Activated CD8-positive, alpha-beta memory T cell treated with anti-CD3 and anti-CD28 coated beads, Interleukin-2, amount 10 ng/mL, durations not matched to agents 7 days and 5 days (primary cell): ENCODE data around the gene HPCAL1. TPM values are rescaled to one million over a fixed set of nuclear protein-coding genes. Genes with fewer than 3 reads are reported as not detected.

Experiments
- ATAC-seq: fragments of 150-1000 bp; cut with Tn5 transposase; one replicate; pipeline ENCODE4 v1.10.0; 2021; ENCODE audit warnings: moderate library complexity
- CTCF ChIA-PET: fragments of 350-600 bp; sonication (Branson Sonifier 250); formaldehyde crosslinking; loops from one replicate; lab custom pipeline; 2021; ENCODE audit warnings: antibody characterized with exemption; lab: Charles Lee
- DNase-seq: peaks from one replicate; pipeline ENCODE4 v3.0.0-alpha.2; 2020
- H3K27ac Mint-ChIP-seq: one replicate; pipeline ENCODE4 v1.8.0; 2021; ENCODE audit warnings: mild to moderate bottlenecking, mixed read lengths
- H3K27me3 Mint-ChIP-seq: one replicate; pipeline ENCODE4 v1.8.0; 2021; ENCODE audit warnings: mixed read lengths
- H3K36me3 Mint-ChIP-seq: one replicate; pipeline ENCODE4 v1.8.0; 2021; ENCODE audit warnings: mild to moderate bottlenecking, mixed read lengths
- H3K4me1 Mint-ChIP-seq: one replicate; pipeline ENCODE4 v1.8.0; 2021; ENCODE audit warnings: mixed read lengths
- H3K4me3 Mint-ChIP-seq: one replicate; pipeline ENCODE4 v1.8.0; 2021; ENCODE audit warnings: mild to moderate bottlenecking, moderate library complexity, mixed read lengths
- H3K9me3 Mint-ChIP-seq: one replicate; pipeline ENCODE4 v1.8.0; 2022; ENCODE audit warnings: low read depth, mixed read lengths
- total RNA-seq, 2 experiments: library from RNA; stranded (reverse); gene quantifications; one replicate each; pipeline ENCODE4 v1.2.3, GENCODE V29; 2021

The HPCAL1 gene
- total RNA-seq, 2 experiments from 2014 or later, result 29.0 to 47.0 TPM

DNA sequence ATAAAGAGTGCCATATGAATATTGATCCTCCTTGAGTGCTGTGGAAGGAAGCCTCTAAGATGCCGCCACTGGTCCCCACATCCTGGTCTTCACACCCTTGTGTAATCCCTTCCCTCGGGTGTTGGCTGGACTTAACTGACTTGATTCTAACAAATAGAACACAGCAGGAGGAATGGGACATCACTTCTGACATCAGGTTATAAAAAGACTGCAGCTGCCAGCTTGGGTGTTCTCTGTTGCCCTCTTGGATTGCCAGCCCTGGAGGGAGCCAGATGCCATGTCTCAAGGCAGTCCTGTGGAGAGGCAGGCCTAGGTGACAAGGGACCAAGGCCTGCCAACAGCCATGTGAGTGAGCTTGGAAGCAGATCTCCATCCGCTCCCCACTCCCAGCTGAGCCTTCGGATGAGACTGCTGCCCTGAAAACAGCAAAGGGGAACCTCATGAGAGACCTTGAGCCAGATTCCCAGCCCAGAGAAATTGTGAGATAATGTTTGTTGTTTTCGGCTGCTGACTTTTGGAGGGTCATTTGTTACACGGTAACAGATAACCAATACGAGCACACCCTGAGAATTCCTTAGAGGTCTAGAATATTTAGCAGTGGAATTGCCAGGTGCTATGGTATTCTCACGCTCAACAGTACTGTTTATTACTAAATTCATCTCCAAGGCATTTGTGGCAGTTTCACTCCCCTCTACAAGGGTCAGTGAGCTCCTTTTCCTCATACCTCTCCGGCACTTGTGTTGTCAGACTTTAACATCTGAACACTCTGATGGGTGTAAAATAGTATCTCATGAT is 32.5 kb downstream of the HPCAL1 start:
- CTCF ChIA-PET, result interaction anchor here (1.3 kb wide), 1 partner anchor 29 kb away, joined by 3 read pairs; no protein-coding TSS in a partner anchor
- DNase-seq (no peak), ATAC-seq (no peak)
- Mint-ChIP-seq H3K27ac (no peak overlapping the region), H3K4me1 (peaks cover 34% of the 10 kb centered on the region), H3K27me3 (no peaks in the 10 kb centered on the region), H3K36me3 (peaks cover 15% of the 10 kb centered on the region), H3K9me3 (no peaks in the 10 kb centered on the region), H3K4me3 (no peak overlapping the region)

DNA sequence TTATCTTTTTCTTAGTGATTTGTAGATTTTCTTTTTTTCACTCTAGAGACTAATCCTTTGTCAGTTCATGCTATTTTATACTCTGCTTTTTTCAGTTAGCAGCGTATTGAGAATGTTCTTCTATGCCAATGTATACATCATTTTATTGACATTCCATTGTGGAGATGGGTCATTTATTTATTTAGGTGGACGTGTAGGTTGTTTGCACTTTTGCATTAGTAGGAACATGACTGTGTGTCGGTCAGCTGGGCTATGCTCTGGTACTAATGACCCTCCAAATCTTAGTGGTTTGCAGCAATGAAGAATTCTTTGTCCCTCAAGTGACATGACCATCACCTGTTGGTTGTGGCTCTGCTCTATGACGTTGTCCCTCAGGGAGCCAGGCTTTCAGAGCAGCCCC is 33.6 kb downstream of the HPCAL1 start:
- DNase-seq (no peak), ATAC-seq (no peak)
- CTCF ChIA-PET, result interaction anchor here (1.4 kb wide), 1 partner anchor 73 kb away, joined by 3 read pairs; no protein-coding TSS in a partner anchor
- Mint-ChIP-seq H3K27me3 (no peaks in the 10 kb centered on the region), H3K9me3 (no peaks in the 10 kb centered on the region), H3K36me3 (peaks cover 14% of the 10 kb centered on the region), H3K4me1 (peaks cover 30% of the 10 kb centered on the region), H3K4me3 (no peak overlapping the region), H3K27ac (no peak overlapping the region)

DNA sequence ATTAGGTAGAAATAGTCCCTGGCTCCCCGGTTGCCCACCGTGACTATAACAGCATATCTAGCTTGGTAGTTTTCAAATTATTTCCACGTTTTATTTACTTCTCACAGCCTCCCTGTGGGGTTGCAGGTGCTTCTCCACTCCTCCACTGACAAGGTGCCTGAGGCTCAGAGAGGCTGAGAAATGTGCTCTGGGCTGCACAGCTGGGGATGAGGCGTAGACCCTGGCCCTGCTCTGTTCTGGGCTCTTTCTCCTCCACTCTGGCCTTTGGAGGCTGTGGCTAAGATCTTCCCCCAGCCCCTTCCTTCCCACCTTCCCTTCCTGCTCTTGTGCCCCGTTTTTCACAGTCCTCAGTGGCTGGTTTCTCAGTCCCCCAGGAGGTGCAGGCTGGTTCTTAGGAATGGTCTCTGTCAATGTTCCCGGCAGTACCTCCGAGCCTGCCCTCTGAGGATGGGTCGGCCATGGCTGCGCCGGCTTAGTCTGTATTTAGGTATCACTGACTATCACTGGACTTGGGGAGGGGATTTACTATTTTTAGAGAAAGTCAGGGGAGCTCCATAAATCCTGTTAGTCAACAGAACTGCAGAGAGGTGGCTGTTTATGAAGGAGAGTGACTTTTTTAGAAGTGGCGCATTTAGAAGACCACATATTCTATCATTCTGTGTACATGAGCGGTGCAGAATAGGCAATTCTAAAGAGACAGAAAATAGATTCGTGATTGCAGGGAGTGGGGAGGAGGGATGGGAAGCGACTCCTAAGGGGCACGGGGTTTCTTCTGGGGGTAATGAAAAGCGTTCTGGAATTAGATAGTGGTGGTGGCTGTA is 35.0 kb downstream of the HPCAL1 start:
- Mint-ChIP-seq H3K36me3 (peaks cover 14% of the 10 kb centered on the region), H3K9me3 (no peaks in the 10 kb centered on the region), H3K27ac (no peak overlapping the region), H3K4me1 (peaks cover 19% of the 10 kb centered on the region), H3K27me3 (no peaks in the 10 kb centered on the region), H3K4me3 (no peak overlapping the region)
- no peak for DNase-seq
- CTCF ChIA-PET, result interaction anchor here (1.3 to 1.4 kb wide), 2 partner anchors 70 to 71 kb away, joined by 3 read pairs; no protein-coding TSS in a partner anchor
- no peak for ATAC-seq

DNA sequence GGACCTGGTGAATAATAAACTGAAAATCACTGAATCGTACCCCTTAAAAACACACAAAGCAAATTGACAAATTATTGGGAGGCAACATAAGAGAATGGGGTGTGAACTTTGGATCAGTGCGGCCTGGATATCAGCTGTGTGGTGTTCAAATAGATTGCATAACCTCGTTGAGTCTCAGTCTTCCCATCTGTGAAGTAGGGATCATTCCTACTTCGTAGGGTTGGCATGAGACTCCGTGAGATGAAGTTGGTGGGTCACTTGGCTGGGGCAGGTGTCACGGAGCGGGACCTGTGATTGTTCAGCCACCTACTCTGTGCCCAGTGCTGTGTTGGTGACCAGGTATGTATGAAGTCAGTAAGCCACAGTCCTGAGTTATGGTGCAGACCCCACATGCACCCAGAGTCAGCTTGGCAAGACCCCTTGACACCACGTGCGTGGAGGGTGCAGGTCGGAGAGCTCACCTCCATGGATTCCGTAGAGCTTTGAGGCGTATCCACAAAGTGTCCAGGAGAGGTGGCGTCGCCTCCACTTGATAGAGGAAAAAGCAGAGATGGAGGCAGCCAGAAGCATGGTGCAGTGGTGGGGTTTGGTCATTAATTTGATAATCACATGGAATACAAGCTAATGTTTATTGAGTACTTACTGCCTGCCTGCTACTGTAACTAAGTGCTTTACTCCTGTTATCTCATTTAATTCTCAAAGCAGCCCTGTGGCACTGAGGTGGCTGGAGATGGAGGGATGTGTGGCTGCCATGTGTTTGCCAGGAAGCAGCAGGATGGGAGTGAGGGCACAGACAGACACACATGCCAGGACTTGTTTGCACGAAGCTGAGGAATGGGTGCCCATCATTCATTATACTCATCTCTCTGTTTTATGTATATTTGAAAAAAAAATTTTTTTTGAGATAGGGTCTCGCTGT is 35.8 kb downstream of the HPCAL1 start:
- CTCF ChIA-PET, result interaction anchor here (0.6 to 1.3 kb wide), 2 partner anchors 69 to 96 kb away, joined by 3 read pairs; no protein-coding TSS in a partner anchor
- no peak overlapping the region for H3K4me3 Mint-ChIP-seq
- no peak for ATAC-seq
- no peaks in the 10 kb centered on the region for H3K9me3 Mint-ChIP-seq
- H3K27me3 Mint-ChIP-seq, result no peaks in the 10 kb centered on the region
- H3K4me1 Mint-ChIP-seq, result peaks cover 14% of the 10 kb centered on the region
- DNase-seq, result no peak
- no peak overlapping the region for H3K27ac Mint-ChIP-seq
- H3K36me3 Mint-ChIP-seq, result peaks cover 14% of the 10 kb centered on the region

DNA sequence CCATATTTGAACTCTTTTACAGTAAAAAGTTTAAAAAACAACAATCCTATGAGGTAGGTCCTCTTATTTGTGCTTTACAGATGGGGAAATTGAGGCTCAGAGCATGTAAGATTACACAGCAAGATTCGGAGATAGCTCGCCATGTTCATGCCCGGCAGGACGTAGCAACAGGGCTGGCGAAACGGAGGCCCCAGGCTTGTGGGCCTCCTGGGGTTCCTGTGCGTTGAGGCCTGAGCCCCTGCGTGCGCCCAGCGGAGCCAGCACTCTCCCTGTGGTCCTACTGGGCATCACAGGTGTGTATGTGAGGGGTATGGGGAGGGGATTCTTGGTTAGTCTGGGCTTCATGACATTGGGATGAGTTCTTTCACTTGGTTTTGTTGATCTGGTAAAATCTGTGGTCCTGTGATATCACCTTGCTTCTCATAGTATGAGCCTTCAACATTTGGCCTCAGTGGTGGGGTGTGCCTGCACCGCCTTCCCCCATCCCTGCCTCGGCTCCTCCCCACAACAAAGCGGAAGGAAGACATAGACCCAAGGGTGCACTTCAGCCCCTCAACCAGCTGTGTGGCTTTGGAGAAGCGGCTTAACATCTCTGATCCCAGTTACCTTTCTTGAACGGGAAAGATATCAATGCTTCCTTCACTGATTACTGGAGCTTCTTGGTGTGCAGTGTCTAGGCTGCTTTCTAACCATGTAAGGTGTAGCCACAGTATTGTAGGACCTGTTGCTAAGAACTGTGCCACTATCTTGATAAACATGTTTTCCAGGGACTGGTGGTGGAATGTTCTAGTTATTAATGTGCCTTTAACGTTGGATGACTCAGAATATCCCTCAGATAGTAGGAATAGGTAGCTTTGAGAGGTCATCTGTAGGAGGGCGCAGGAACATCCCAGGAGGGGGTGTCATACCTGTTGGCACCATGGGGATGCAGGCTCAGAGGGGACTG is 37.2 kb downstream of the HPCAL1 start:
- Mint-ChIP-seq H3K4me1 (peaks cover 17% of the 10 kb centered on the region), H3K9me3 (no peaks in the 10 kb centered on the region), H3K27me3 (no peaks in the 10 kb centered on the region), H3K4me3 (no peak overlapping the region), H3K27ac (no peak overlapping the region), H3K36me3 (peaks cover 8% of the 10 kb centered on the region)
- ATAC-seq (no peak), DNase-seq (no peak)
- CTCF ChIA-PET, result no interaction called here

DNA sequence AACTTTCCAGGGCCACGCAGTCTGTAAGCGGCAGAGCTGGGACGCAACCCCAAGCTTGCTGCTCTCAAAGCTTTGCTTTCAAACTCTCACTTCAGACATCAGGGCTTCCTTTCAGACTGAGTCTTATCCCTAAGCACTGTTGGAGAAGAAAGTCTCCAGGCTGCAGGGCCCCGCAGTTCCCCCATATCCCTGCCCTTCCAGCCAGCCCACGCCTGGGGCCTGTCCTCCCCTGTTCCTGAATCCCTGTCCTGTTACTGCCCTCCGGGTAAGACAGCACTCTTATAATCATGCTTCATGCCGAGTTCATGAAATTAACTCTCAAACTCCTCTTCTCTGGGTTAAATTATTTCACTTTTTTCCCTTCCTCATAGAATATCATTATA is 37.9 kb downstream of the HPCAL1 start:
- no peaks in the 10 kb centered on the region for H3K9me3 Mint-ChIP-seq
- ATAC-seq (no peak), DNase-seq (no peak)
- CTCF ChIA-PET, result no interaction called here
- peaks cover 2% of the 10 kb centered on the region for H3K36me3 Mint-ChIP-seq
- no peak overlapping the region for H3K27ac Mint-ChIP-seq
- no peaks in the 10 kb centered on the region for H3K27me3 Mint-ChIP-seq
- H3K4me3 Mint-ChIP-seq, result no peak overlapping the region
- H3K4me1 Mint-ChIP-seq, result peaks cover 19% of the 10 kb centered on the region

DNA sequence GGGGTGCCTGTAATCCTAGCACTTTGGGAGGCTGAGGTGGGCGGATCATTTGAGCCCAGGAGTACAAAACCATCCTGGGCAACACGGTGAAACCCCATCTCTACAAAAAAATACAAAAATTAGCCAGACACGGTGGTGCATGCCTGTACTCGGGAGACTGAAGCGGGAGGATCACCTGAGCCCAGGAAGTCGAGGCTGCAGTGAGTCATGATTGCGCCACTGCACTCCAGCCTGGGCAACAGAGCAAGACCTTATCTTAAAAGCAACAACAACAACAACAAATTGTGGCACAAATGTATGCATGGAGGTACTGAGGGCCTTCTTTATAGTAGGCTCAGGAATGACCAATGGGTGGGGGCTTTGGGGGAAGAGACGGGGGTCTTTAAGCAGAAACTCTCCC is 38.5 kb downstream of the HPCAL1 start:
- H3K4me3 Mint-ChIP-seq, result no peak overlapping the region
- CTCF ChIA-PET, result no interaction called here
- DNase-seq, result no peak
- H3K36me3 Mint-ChIP-seq, result no peaks in the 10 kb centered on the region
- no peak for ATAC-seq
- H3K9me3 Mint-ChIP-seq, result no peaks in the 10 kb centered on the region
- H3K27ac Mint-ChIP-seq, result no peak overlapping the region
- H3K4me1 Mint-ChIP-seq, result peaks cover 19% of the 10 kb centered on the region
- H3K27me3 Mint-ChIP-seq, result no peaks in the 10 kb centered on the region

DNA sequence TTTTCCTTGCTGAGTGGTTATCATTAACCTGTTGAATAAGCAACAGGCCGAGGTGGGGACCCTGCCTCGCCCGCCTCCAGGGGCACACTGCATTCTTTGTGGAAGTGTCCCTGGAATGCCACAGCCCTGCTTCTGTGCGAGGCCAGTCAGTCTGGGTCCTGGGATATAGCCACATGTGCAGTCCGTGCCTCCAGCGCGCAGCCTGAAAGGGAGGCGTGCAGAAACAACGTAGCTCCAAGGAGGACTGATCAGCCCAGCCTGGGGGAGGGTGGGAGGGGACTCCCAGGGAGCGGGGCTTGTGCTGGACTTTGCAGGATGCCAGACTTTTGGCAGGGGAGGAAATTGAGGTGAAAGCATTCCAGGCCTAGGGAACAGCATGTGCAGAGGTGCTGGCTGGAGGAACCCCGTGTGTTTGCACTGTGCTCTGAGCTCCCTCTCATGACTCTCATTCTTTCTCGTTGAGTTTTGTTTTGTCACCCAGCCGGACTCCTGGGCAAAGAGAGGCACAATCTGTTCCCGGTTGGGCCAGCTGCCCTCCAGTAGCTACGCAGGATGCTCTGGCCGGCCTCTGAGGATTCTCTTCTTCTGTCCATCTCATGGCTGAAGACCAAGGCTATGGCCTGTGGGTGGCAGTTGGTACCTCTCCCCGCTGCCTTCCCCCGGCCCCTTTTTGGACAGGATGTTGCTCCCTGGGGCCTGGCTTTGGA is 39.7 kb downstream of the HPCAL1 start:
- no peak overlapping the region for H3K27ac Mint-ChIP-seq
- no peak for DNase-seq
- no peaks in the 10 kb centered on the region for H3K9me3 Mint-ChIP-seq
- H3K4me3 Mint-ChIP-seq, result no peak overlapping the region
- no peak for ATAC-seq
- H3K27me3 Mint-ChIP-seq, result no peaks in the 10 kb centered on the region
- H3K4me1 Mint-ChIP-seq, result peaks cover 19% of the 10 kb centered on the region
- CTCF ChIA-PET, result no interaction called here
- H3K36me3 Mint-ChIP-seq, result no peaks in the 10 kb centered on the region

DNA sequence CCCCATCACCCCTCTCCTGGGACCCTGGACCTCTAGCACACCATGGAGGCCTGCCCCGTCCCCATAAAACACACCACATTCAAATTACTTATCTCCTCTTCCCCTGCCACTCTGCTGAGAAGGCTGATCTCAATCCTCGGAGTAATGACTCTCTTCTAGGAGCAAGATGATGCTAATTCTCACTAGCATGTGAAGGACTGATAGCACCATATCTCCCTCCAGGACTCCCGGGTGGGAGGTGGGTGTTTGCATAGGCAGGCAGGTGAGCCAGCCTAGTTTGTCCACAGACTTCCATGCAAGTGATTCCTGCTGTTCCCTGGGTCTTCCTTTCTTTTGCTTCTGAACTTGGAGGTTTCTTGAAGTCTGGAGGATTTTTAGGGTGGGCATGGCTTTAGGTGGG is 40.5 kb downstream of the HPCAL1 start:
- H3K4me3 Mint-ChIP-seq, result no peak overlapping the region
- no peaks in the 10 kb centered on the region for H3K36me3 Mint-ChIP-seq
- H3K9me3 Mint-ChIP-seq, result no peaks in the 10 kb centered on the region
- peaks cover 19% of the 10 kb centered on the region for H3K4me1 Mint-ChIP-seq
- no peak for DNase-seq
- CTCF ChIA-PET, result no interaction called here
- no peak for ATAC-seq
- no peaks in the 10 kb centered on the region for H3K27me3 Mint-ChIP-seq
- H3K27ac Mint-ChIP-seq, result no peak overlapping the region

DNA sequence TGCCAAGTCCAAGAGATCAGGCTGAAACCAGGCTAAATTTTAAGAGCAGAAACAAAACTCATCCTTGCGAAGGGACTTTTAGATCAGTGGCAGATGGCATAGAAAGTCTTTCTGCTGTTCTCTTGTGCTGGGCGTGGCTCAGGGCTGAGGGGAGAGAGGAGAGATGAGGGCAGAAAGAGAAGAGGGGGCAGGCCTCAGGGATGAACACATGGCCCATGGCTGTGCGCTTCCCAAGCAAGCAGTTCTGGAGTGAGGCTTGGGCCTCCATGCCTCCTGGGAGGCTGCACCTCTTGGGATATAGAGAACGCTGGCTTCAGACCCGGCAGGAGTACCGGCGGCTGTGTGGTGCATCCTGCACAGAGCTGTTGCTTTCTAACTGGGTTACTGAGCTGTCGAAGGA is 41.0 kb downstream of the HPCAL1 start:
- H3K36me3 Mint-ChIP-seq, result no peaks in the 10 kb centered on the region
- H3K27me3 Mint-ChIP-seq, result no peaks in the 10 kb centered on the region
- DNase-seq (no peak), ATAC-seq (no peak)
- CTCF ChIA-PET, result no interaction called here
- H3K9me3 Mint-ChIP-seq, result no peaks in the 10 kb centered on the region
- no peak overlapping the region for H3K4me3 Mint-ChIP-seq
- no peak overlapping the region for H3K27ac Mint-ChIP-seq
- peaks cover 19% of the 10 kb centered on the region for H3K4me1 Mint-ChIP-seq

DNA sequence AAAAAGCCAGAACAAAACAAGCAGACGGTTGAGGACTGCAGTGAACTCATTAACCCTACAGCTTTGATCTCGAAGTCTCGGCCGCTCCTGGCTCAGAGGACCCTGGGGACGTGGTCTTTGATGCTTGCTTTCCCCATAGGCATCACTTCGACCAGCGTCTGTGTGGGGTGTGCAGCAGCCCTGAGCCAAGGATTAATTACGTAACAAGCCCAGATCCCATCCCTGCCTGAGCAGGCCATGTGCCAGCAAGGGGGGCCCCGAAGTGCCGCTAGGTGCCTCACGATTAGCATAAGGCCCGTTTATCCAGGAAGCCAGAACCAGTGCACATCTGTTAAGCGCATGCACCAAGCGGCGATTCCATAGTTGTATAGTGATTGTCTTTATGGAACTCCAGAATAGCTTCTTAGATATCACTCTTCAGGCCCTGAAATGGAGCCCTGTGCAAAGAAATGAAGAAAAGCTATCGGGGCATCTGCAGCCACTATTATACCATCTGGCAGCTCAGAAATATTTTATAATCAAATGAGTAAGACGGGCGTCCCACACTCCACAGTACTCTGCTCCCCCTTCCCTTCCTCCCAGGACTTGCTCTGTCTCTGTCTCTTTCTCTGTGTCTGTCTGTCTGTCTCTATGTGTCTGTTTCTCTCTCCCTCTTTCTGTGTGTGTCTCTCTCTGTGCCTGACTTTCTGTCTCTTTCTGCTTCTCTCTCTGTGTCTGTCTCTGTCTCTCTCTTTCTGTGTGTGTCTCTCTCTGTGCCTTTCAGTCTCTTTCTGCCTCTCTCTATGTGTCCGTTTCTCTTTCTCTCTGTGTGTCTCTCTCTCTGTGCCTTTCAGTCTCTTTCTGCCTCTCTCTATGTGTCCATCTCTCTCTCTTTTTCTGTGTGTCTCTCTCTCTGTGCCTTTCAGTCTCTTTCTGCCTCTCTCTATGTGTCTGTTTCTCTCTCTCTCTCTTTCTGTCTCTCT is 41.7 kb downstream of the HPCAL1 start:
- Mint-ChIP-seq H3K4me1 (peaks cover 19% of the 10 kb centered on the region), H3K27me3 (no peaks in the 10 kb centered on the region), H3K4me3 (no peak overlapping the region), H3K36me3 (no peaks in the 10 kb centered on the region), H3K9me3 (no peaks in the 10 kb centered on the region), H3K27ac (no peak overlapping the region)
- CTCF ChIA-PET, result interaction anchor here (0.6 to 1.2 kb wide), 2 partner anchors 13 to 40 kb away, joined by 3 to 4 read pairs; no protein-coding TSS in a partner anchor
- DNase-seq (no peak), ATAC-seq (no peak)
